Fibroblast of the aortic adventitia (primary cell): Measurements from ENCODE around the gene GFPT2. TPM values are rescaled to one million over a fixed set of nuclear protein-coding genes. Genes with fewer than 3 reads are reported as not detected.

Experiments used
- DNase-seq: peaks from one replicate; pipeline ENCODE4 v3.0.0-alpha.2; 2010; ENCODE audit warnings: low read depth
- H3K4me3 ChIP-seq: 2 replicates; pipeline ENCODE4 v1.5.1; 2011; ENCODE audit warnings: low read depth, mild to moderate bottlenecking, control low read depth, low read length, moderate library complexity
- total RNA-seq: library from RNA; depleted of rRNA; stranded (reverse); fragments of >200 nt; gene quantifications from 2 replicates; pipeline ENCODE4 v1.2.3, GENCODE V29; 2012; ENCODE audit warnings: low replicate concordance
- TF ChIP-seq, protein P1 (sequence below): IDR thresholded peaks from 2 replicates; pipeline ENCODE4 v1.5.1; 2011; ENCODE audit warnings: mild to moderate bottlenecking, low read length, control low read depth, inconsistent platforms; ENCODE audit not compliant: insufficient read depth

GFPT2 gene
- total RNA-seq, 1 donor: 69.8 TPM

DNA sequence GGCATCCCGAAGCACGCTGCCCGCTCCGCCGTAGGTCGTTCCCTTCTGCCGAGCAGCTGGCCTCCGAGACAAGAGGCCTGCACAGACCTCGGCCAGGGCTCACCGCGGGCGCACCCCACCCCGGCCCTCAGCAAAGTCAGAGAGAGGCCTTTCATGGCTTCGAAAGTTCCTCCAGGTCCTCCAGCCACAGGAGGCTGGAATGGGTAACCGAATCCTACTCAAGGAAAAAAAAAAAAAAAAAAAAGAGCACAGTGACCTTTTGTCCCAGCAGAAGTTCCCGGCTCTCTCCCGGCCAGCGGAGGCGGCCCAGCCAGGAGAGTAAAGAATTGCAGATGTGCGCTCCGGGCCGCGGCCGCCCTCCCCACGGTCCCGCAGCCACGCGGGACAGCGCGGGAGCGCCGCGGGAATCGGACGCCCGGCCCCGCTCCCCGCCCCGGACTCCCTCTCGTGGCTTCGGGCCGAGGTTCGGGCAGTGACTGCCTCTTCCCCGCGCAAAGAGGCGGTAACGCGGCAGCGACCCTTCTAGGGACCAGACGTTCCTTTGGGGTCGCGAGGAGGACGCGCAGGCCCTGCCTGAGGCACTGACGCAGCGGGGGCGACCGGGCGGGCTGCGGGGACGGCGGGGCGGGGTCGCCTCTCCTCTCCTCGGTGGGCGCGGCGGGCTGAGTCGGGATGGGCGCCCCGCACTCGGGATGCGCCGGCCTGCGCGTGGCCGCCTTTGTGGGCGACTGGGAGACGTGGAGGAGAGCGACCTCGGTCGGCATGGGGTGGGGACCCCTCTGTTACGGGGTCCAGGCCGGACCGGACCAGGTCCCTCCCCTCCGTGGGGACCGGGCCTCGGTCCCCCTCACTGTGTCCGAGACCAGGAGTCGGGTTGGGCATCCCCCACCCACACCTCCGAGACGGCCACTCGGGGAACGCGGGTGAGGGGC, 754 bp downstream of the GFPT2 start:
- TF ChIP-seq, protein P1, sequence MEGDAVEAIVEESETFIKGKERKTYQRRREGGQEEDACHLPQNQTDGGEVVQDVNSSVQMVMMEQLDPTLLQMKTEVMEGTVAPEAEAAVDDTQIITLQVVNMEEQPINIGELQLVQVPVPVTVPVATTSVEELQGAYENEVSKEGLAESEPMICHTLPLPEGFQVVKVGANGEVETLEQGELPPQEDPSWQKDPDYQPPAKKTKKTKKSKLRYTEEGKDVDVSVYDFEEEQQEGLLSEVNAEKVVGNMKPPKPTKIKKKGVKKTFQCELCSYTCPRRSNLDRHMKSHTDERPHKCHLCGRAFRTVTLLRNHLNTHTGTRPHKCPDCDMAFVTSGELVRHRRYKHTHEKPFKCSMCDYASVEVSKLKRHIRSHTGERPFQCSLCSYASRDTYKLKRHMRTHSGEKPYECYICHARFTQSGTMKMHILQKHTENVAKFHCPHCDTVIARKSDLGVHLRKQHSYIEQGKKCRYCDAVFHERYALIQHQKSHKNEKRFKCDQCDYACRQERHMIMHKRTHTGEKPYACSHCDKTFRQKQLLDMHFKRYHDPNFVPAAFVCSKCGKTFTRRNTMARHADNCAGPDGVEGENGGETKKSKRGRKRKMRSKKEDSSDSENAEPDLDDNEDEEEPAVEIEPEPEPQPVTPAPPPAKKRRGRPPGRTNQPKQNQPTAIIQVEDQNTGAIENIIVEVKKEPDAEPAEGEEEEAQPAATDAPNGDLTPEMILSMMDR: peak; percentile 36
- peak; percentile 44 for DNase-seq
- peak overlapping the region; percentile 83 for H3K4me3 ChIP-seq

DNA sequence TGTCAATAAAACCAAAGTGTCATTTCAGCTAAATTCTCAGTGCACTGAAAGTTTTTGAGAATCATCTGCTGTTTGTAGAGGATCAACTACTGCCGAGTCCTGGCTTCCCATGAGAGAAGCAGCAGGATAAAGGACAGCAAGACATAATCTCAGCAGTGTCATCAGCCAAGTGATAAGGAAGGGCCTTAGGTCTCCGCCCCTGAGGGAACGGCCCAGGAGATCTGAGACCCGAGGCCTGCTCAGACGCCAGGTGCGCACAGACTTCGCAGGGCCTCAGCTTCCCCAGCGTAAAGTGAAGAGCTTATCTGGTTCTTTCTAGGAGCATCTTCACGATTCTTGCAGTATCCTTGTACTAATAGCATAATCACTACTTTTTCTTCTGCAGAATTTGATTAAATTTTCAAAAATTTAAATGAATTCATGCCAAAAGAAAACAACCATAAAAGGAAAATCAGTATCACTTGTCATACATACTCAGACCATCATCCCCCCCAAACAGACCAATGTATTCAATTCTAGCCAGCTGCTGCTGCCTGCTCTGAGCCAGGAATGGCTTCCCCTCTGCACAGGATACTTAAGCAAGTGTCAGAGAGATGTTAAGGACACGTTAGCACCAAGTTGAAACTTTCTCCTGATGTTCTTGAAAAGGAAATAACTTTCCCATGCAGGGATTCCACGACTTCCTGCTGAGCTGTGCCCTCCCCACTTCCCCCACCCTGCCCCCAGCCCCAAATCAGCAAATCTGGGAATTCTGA, 2.2 kb downstream of the GFPT2 start:
- TF ChIP-seq, protein P1: no peak
- H3K4me3 ChIP-seq: peak overlapping the region; percentile 83
- DNase-seq: peak; percentile 21

DNA sequence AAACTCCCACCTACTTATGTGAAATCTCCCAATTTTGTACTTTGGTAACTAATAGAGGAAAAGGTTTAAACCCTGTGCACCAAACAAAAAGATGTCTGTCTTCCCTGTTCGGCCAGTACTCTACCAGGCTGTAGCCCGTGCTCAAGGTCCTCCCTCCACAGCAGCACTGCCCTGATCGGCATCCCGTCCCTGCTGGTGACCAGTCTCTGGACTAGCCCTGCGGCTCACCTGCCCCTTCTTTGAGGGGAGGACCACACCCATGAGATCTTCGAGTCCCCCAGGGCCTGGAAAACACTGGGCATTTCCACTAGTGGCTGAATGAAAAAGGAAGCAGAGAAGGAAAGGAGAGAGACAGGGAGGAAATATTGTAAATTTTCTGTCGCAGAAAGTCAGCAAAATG, 2.8 kb downstream of the GFPT2 start:
- H3K4me3 ChIP-seq: peak overlapping the region; percentile 83
- DNase-seq: no peak
- TF ChIP-seq, protein P1: no peak

DNA sequence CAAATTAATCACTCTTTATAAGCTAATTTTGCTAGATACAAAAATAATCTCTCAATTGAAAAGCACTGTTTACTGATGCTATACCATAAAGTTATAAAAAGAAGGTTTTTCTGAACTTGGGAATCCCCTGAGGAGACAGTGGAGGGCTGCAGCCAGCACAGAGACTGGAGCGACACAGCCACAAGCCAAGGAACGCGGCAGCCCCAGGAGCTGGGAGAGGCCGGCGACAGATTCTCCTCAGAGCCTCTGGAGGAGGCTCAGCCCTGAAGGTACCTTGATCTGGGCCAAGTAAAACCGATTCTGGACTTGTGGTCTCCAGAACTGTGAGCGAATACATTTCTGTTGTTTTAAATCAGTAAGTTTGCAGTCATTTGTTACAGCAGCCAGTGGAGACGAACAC, 3.7 kb downstream of the GFPT2 start:
- TF ChIP-seq, protein P1: no peak
- no peak overlapping the region for H3K4me3 ChIP-seq
- no peak for DNase-seq

DNA sequence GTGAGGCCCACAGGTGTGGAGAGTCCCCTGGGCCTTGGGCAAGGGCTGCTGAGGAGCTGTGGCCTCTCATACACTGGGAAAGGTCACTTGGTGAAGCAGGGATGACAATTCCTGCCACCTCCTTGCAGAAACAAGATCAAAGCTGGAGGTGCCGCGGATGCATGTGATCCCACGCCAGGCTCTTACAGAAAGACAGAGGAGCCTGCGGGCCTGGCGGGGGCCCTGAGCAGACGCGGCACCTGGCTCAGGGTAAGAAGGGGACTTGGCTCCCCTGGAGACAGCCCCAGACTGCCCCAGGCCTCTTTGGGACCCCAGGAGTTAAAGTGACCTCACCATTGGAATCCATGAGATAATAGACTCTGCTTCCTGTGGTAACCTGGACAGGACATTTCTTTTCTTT, 4.8 kb downstream of the GFPT2 start:
- TF ChIP-seq, protein P1: no peak
- DNase-seq: no peak
- no peak overlapping the region for H3K4me3 ChIP-seq

DNA sequence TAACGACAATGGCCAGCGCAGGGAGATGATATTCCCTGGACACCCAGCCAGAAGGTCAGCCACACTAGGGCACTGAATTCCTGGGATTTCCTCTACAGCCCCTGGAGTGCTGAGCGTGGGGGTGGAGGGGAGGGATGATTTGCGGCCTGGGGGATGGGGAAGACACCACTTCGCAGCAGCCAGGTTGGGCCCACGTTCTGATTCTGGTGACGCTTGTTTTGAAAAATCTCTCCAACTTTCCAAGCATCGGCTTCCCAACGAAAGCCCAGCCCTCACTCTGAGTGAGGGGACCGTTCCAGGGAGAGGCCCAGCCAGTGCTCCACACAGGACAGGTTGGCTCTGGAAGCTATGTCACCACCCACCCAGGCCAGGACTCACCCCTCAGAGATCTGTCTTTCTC, 5.4 kb downstream of the GFPT2 start:
- no peak for DNase-seq
- TF ChIP-seq, protein P1: no peak
- H3K4me3 ChIP-seq: no peak overlapping the region
